ENCODE data around the gene CHSY1. TPM values are rescaled to one million over a fixed set of nuclear protein-coding genes. Genes with fewer than 3 reads are reported as not detected.

Gene CHSY1
- total RNA-seq, 1 experiment from 2014 or later: 11.4 TPM

DNA sequence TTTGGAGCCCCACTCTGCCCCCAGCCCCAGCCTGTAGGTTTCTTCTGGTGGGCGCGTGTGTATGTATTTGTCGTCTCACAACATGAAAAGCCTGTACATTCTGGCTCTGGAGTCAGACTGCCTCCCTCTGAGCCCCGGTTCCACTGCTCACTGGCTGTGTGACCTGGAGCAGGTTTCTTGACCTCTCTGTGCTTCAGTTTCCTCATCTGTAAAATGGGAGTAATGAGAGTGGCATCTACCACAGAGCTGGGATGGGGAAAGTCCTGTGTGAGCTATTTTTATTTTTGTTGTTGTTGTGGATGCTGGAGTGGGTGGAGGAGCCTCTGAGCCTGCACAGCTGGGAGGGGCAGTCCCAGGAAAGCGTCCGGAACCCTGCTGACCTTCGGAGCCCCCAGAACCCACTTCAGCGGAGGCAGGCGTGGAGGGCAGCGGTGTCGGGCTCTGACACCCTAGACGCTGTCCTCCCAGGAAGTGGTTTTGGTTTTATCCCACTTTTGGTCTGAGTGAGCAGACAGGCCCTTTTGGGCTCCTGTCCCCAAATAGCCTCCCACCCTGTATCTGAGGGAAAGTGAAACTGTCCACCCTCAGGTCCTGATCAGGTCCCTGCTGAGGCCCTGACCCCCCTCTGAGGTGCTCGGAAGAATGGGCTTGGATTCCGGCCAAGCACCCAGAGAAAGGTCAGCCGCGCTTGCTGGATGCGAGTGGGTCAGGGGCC is 103.5 kb downstream of the CHSY1 start:
- Histone ChIP-seq H3K9me3 (ENCODE audit: low read length) (no peaks in the 10 kb centered on the region), H3K79me2 (ENCODE audit: low read length) (no peaks in the 10 kb centered on the region), H3K27me3 (ENCODE audit: low read length) (no peaks in the 10 kb centered on the region), H3K27ac (ENCODE audit: low read length) (no peak overlapping the region), H3K4me1 (ENCODE audit: low read length) (no peaks in the 10 kb centered on the region), H3K4me2 (ENCODE audit: low read depth, low read length, poor library complexity, severe bottlenecking) (no peak overlapping the region), H3K9ac (ENCODE audit: low read length) (no peak overlapping the region), H3K4me3 (ENCODE audit: low read length) (no peak overlapping the region), H3K9me2 (replicated peaks; ENCODE audit: insufficient read depth, low read length) (no peaks in the 10 kb centered on the region), H3K36me3 (ENCODE audit: insufficient read depth, low read length) (no peaks in the 10 kb centered on the region), H2AFZ (ENCODE audit: low read length) (no peak overlapping the region), H4K20me1 (ENCODE audit: insufficient read depth, low read depth, low read length) (0 out of 2 replicates have a peak, but pooled peaks cover 3% of the 10 kb centered on the region)
- DNase-seq: no peak

DNA sequence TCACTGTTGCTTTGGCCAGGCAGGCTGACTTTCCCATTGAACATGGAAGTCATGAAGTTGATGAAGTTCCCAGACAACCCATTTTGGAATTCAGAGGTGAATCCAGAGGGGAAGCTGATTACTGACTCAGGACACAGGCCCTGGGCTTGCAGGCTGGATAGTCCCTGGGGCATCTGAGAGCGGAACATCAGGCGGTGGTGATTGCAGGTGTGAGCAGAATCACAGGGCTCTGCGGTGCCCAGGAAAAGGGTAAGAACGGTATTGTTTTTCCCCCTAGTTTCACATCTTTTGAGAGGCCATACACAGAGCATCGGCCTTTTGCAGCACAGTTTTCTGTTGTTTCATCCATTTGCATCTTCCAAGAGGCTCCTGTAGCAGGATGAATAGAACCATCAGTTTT is 104.7 kb downstream of the CHSY1 start:
- Histone ChIP-seq H4K20me1 (ENCODE audit: insufficient read depth, low read depth, low read length) (0 out of 2 replicates have a peak, but pooled peaks cover 3% of the 10 kb centered on the region), H3K79me2 (ENCODE audit: low read length) (no peaks in the 10 kb centered on the region), H3K27ac (ENCODE audit: low read length) (no peak overlapping the region), H3K36me3 (ENCODE audit: insufficient read depth, low read length) (no peaks in the 10 kb centered on the region), H3K4me2 (ENCODE audit: low read depth, low read length, poor library complexity, severe bottlenecking) (no peak overlapping the region), H3K4me1 (ENCODE audit: low read length) (no peaks in the 10 kb centered on the region), H3K27me3 (ENCODE audit: low read length) (no peaks in the 10 kb centered on the region), H3K4me3 (ENCODE audit: low read length) (no peak overlapping the region), H2AFZ (ENCODE audit: low read length) (no peak overlapping the region), H3K9me2 (replicated peaks; ENCODE audit: insufficient read depth, low read length) (no peaks in the 10 kb centered on the region; the same call in 1 of the 2 replicates), H3K9ac (ENCODE audit: low read length) (no peak overlapping the region), H3K9me3 (ENCODE audit: low read length) (no peaks in the 10 kb centered on the region)
- DNase-seq: no peak

DNA sequence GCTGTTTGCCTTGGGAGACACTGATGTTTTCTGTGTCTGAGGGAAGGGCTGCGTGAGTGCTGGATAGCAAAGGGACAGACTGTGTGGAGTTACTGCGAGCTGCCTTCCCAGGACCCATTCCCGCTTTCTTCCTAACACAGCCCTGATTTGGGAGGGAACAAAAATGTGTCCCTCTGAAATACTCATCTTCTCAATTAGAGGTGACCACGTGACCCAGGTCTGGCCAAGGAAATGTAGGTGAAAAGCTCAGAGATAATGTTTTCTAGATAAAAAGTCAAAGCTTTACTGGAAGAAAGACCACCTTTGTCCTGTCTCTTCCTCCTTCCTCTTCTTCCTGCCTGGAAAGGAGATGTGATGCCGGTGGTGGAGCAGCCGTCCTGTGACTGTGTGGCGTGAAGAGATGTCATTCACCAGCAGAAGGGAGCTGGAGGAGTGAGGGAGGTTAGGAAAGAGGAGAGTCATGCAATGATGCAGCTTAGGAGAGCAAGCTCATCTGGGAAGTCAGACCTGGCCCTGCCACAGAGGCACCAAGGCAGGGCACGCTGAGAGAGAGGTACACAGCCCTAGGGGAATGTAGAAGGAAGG is 105.6 kb downstream of the CHSY1 start:
- Histone ChIP-seq H3K9me2 (replicated peaks; ENCODE audit: insufficient read depth, low read length) (no peaks in the 10 kb centered on the region; the same call in 1 of the 2 replicates), H3K9ac (ENCODE audit: low read length) (no peak overlapping the region), H3K27me3 (ENCODE audit: low read length) (no peaks in the 10 kb centered on the region), H3K27ac (ENCODE audit: low read length) (no peak overlapping the region), H3K4me3 (ENCODE audit: low read length) (no peak overlapping the region), H3K4me1 (ENCODE audit: low read length) (no peaks in the 10 kb centered on the region), H3K4me2 (ENCODE audit: low read depth, low read length, poor library complexity, severe bottlenecking) (no peak overlapping the region), H3K36me3 (ENCODE audit: insufficient read depth, low read length) (no peaks in the 10 kb centered on the region), H3K9me3 (ENCODE audit: low read length) (no peaks in the 10 kb centered on the region), H3K79me2 (ENCODE audit: low read length) (no peaks in the 10 kb centered on the region), H4K20me1 (ENCODE audit: insufficient read depth, low read depth, low read length) (0 out of 2 replicates have a peak, but pooled peaks cover 3% of the 10 kb centered on the region), H2AFZ (ENCODE audit: low read length) (no peak overlapping the region)
- no peak for DNase-seq

DNA sequence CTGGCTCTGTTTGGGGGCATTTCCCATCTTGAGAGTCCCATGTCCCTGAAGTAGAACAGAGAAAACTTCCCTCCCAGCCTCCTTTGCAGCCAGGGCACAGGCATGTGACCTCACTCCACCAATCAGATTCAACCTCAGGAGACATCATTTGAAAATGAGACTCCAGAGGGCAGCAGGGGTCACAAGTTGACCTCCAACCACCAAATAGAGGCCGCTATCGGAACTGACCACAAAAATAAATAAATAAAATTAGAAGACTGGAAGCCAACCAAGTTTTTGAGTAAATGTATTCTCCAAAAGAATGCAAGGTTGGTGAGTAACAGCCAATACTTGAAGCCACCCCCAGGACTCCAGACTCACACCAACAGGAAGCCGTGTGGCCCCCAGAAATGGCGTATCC is 106.5 kb downstream of the CHSY1 start:
- Histone ChIP-seq H2AFZ (ENCODE audit: low read length) (no peak overlapping the region), H4K20me1 (ENCODE audit: insufficient read depth, low read depth, low read length) (0 out of 2 replicates have a peak, but pooled peaks cover 3% of the 10 kb centered on the region), H3K27me3 (ENCODE audit: low read length) (no peaks in the 10 kb centered on the region), H3K79me2 (ENCODE audit: low read length) (no peaks in the 10 kb centered on the region), H3K27ac (ENCODE audit: low read length) (no peak overlapping the region), H3K4me1 (ENCODE audit: low read length) (peaks cover 2% of the 10 kb centered on the region), H3K4me2 (ENCODE audit: low read depth, low read length, poor library complexity, severe bottlenecking) (no peak overlapping the region), H3K9me2 (replicated peaks; ENCODE audit: insufficient read depth, low read length) (no peaks in the 10 kb centered on the region; the same call in 1 of the 2 replicates), H3K4me3 (ENCODE audit: low read length) (no peak overlapping the region), H3K9me3 (ENCODE audit: low read length) (no peaks in the 10 kb centered on the region), H3K9ac (ENCODE audit: low read length) (no peak overlapping the region), H3K36me3 (ENCODE audit: insufficient read depth, low read length) (no peaks in the 10 kb centered on the region)
- peak; percentile 51 for DNase-seq

DNA sequence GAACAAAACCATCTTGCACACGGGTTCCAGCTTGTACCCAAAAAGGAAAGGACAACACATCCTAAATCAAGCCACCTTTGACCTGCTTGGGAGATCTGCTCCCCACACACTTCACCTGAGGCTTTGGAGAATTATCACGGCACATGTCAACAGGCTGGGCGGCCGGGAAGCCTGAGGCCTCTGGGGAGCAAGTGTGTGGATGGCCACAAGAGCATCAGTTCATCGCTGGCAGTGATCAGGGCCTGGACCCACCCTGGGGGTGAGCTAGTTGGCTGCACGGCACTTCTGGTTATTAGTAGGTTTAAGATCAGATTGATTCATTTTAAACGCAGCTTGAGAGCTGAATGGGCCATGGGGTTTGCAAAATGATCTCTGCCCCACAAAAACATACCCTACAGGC is 108.5 kb downstream of the CHSY1 start:
- Histone ChIP-seq H3K4me3 (ENCODE audit: low read length) (no peak overlapping the region), H3K9me3 (ENCODE audit: low read length) (no peaks in the 10 kb centered on the region), H3K79me2 (ENCODE audit: low read length) (no peaks in the 10 kb centered on the region), H3K4me2 (ENCODE audit: low read depth, low read length, poor library complexity, severe bottlenecking) (no peak overlapping the region), H3K27me3 (ENCODE audit: low read length) (no peaks in the 10 kb centered on the region), H3K36me3 (ENCODE audit: insufficient read depth, low read length) (no peaks in the 10 kb centered on the region), H3K4me1 (ENCODE audit: low read length) (peaks cover 9% of the 10 kb centered on the region), H2AFZ (ENCODE audit: low read length) (no peak overlapping the region), H3K27ac (ENCODE audit: low read length) (no peak overlapping the region), H3K9ac (ENCODE audit: low read length) (no peak overlapping the region), H4K20me1 (ENCODE audit: insufficient read depth, low read depth, low read length) (0 out of 2 replicates have a peak, but pooled peaks cover 3% of the 10 kb centered on the region), H3K9me2 (replicated peaks; ENCODE audit: insufficient read depth, low read length) (no peaks in the 10 kb centered on the region; the same call in 1 of the 2 replicates)
- no peak for DNase-seq

DNA sequence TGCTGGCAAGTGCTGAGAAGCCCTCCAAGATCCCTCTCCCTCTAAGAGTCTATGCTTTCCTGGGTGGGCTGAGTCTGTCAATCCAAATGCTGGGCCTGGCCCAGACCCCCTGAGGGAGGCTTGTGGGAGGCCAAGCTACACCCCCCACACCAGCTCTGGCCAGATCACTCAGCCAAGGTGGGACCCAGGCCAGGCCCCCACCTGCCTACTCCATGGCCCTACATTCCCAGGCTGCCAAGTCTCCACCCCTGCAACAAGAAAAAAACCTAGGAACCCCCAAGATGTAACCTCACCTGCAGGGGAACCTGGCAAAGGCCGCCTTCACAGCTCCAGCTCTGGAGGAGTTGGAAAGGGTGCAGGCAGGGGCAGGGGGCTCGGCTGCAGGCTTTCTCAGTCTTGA is 109.1 kb downstream of the CHSY1 start:
- no peak overlapping the region for H2AFZ ChIP-seq (ENCODE audit: low read length)
- no peak overlapping the region for H3K4me3 ChIP-seq (ENCODE audit: low read length)
- DNase-seq: no peak
- H3K27me3 ChIP-seq (ENCODE audit: low read length): no peaks in the 10 kb centered on the region
- peaks cover 9% of the 10 kb centered on the region for H3K4me1 ChIP-seq (ENCODE audit: low read length)
- no peak overlapping the region for H3K27ac ChIP-seq (ENCODE audit: low read length)
- H3K36me3 ChIP-seq (ENCODE audit: insufficient read depth, low read length): no peaks in the 10 kb centered on the region
- no peaks in the 10 kb centered on the region for H3K79me2 ChIP-seq (ENCODE audit: low read length)
- H3K9me3 ChIP-seq (ENCODE audit: low read length): no peaks in the 10 kb centered on the region
- 0 out of 2 replicates have a peak, but pooled peaks cover 3% of the 10 kb centered on the region for H4K20me1 ChIP-seq (ENCODE audit: insufficient read depth, low read depth, low read length)
- no peak overlapping the region for H3K9ac ChIP-seq (ENCODE audit: low read length)
- no peak overlapping the region for H3K4me2 ChIP-seq (ENCODE audit: low read depth, low read length, poor library complexity, severe bottlenecking)
- H3K9me2 ChIP-seq (replicated peaks; ENCODE audit: insufficient read depth, low read length): no peaks in the 10 kb centered on the region; the same call in 1 of the 2 replicates

DNA sequence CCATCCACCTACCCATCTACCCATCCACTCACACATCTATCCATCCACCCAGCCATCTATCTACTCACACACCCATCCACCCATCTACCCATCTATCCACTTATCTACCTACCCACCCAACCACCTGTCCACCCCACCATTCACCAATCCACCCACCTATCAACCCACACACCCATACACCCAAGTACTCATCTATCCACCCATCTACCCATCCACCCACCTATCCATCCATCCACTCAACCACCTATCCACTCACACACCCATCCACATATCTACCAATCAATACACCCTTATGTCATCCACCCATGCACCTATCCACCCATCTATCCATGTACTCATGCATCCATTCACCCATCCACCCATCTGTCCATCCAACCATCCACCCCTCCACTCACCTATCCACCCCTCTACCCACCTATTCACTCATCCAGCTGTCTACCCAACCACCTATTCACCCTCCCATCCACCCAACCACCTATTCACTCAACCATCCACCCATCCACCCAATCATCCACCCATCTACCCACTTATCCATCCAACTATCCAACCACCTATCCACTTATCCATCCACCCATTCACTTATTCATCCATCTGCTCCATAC is 109.8 kb downstream of the CHSY1 start:
- peaks cover 9% of the 10 kb centered on the region for H3K4me1 ChIP-seq (ENCODE audit: low read length)
- no peaks in the 10 kb centered on the region for H3K79me2 ChIP-seq (ENCODE audit: low read length)
- H3K27me3 ChIP-seq (ENCODE audit: low read length): no peaks in the 10 kb centered on the region
- no peaks in the 10 kb centered on the region for H3K36me3 ChIP-seq (ENCODE audit: insufficient read depth, low read length)
- no peaks in the 10 kb centered on the region; the same call in 1 of the 2 replicates for H3K9me2 ChIP-seq (replicated peaks; ENCODE audit: insufficient read depth, low read length)
- no peak overlapping the region for H2AFZ ChIP-seq (ENCODE audit: low read length)
- H3K4me2 ChIP-seq (ENCODE audit: low read depth, low read length, poor library complexity, severe bottlenecking): no peak overlapping the region
- H3K4me3 ChIP-seq (ENCODE audit: low read length): no peak overlapping the region
- no peak for DNase-seq
- no peaks in the 10 kb centered on the region for H3K9me3 ChIP-seq (ENCODE audit: low read length)
- H4K20me1 ChIP-seq (ENCODE audit: insufficient read depth, low read depth, low read length): 0 out of 2 replicates have a peak, but pooled peaks cover 1% of the 10 kb centered on the region
- H3K27ac ChIP-seq (ENCODE audit: low read length): no peak overlapping the region
- H3K9ac ChIP-seq (ENCODE audit: low read length): no peak overlapping the region

DNA sequence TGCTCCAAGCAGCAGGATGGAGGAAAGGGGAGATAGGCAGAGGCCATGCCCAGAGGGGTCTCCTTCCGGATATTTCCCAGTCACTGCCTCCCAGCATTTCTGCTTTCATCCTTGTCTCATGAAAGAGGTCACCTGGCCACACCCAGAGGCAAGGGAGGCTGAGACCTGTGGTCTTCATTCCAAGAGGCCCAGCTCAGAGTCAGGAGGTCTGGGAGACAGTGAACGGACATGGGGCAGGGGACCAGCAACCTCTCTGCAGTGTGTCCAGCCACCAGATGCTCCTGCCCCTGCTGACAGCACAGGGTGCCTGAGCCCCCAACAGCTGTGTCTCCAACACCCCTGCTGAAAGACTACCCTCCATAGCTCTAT is 111.2 kb downstream of the CHSY1 start:
- Histone ChIP-seq H2AFZ (ENCODE audit: low read length) (no peak overlapping the region), H3K9me2 (replicated peaks; ENCODE audit: insufficient read depth, low read length) (no peaks in the 10 kb centered on the region; the same call in 1 of the 2 replicates), H3K4me3 (ENCODE audit: low read length) (no peak overlapping the region), H3K79me2 (ENCODE audit: low read length) (no peaks in the 10 kb centered on the region), H3K4me2 (ENCODE audit: low read depth, low read length, poor library complexity, severe bottlenecking) (no peak overlapping the region), H3K9ac (ENCODE audit: low read length) (no peak overlapping the region), H3K36me3 (ENCODE audit: insufficient read depth, low read length) (no peaks in the 10 kb centered on the region), H3K4me1 (ENCODE audit: low read length) (peaks cover 12% of the 10 kb centered on the region), H3K27me3 (ENCODE audit: low read length) (no peaks in the 10 kb centered on the region), H4K20me1 (ENCODE audit: insufficient read depth, low read depth, low read length) (no peaks in the 10 kb centered on the region), H3K9me3 (ENCODE audit: low read length) (no peaks in the 10 kb centered on the region), H3K27ac (ENCODE audit: low read length) (no peak overlapping the region)
- DNase-seq: no peak

Data from Karpas-422 (cell line).